Measurements from ENCODE around the gene RAD51B.

GRCh38 chr14:68391311-68392014 lies 571.9 kb downstream of the RAD51B start:
- TF ChIP-seq, protein P1, sequence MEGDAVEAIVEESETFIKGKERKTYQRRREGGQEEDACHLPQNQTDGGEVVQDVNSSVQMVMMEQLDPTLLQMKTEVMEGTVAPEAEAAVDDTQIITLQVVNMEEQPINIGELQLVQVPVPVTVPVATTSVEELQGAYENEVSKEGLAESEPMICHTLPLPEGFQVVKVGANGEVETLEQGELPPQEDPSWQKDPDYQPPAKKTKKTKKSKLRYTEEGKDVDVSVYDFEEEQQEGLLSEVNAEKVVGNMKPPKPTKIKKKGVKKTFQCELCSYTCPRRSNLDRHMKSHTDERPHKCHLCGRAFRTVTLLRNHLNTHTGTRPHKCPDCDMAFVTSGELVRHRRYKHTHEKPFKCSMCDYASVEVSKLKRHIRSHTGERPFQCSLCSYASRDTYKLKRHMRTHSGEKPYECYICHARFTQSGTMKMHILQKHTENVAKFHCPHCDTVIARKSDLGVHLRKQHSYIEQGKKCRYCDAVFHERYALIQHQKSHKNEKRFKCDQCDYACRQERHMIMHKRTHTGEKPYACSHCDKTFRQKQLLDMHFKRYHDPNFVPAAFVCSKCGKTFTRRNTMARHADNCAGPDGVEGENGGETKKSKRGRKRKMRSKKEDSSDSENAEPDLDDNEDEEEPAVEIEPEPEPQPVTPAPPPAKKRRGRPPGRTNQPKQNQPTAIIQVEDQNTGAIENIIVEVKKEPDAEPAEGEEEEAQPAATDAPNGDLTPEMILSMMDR (IDR thresholded peaks at IDR 0.05): no peak
- TF ChIP-seq POLR2AphosphoS5 (IDR thresholded peaks at IDR 0.05): no peak

All from upper lobe of left lung (tissue), 4 donors.